HPDE6-E6E7 (cell line): ENCODE measurements around the gene MIEF2.
"Not testable (repeated sequence)": the region's sequence is repeated elsewhere in the genome, so short reads cannot be mapped to it uniquely, and the experiment has no call there.

Experiments used
- DNase-seq: peaks from one replicate; pipeline ENCODE4 v3.0.0; 2011; ENCODE audit warnings: missing footprints; ENCODE audit errors: extremely low spot score

Gene MIEF2

DNA sequence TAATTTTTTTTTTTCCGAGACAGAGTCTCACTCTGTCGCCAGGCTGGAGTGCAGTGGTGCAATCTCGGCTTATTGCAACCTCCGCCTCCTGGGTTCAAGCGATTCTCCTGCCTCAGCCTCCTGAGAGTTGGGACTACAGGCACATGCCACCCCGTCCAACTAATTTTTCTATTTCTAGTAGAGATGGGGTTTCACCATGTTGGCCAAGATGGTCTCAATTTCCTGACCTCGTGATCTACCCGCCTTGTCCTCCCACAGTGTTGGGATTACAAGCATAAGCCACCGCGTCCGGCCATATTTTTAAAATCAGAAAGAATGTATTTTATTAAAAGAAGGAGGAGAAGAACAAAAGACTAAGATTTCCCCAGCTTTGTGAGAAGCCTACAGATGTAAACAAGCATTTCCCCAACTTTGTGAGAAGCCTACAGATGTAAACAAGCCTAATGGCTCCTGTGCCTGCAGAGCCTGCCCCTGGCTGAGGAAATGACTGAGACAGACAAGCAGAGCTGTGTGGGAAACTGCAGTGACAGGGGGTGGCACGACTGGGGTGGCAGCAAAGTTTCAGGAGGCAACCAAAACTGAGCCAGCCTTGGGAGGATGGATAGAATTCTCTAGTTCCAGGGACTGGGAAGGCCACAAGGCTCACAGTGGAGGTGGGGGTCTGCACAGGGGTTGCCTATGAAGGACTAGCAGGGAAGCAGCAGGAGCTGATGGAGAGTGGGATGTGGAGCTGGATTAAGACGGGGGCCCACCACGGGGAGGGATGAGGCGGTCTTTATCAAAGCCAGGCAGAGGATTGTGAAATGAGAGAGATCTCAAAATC is 31.5 kb downstream of the MIEF2 start:
- DNase-seq = no peak

DNA sequence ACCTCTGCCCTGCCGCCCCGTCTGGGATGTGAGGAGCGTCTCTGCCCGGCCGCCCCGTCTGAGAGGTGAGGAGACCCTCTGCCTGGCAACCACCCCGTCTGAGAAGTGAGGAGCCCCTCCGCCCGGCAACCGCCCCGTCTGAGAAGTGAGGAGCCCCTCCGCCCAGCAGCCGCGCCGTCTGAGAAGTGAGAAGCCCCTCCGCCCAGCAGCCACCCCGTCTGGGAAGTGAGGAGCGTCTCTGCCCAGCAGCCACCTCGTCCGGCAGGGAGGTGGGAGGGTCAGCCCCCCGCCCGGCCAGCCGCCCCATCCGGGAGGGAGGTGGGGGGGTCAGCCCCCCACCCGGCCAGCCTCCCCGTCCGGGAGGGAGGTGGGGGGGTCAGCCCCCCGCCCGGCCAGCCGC is 37.6 kb downstream of the MIEF2 start:
- not testable (repeated sequence) for DNase-seq

- DNase-seq = no peak
These were observed 40.4 kb downstream of the MIEF2 start for GRCh38 chr17:18300725-18301480.

- DNase-seq = not testable (repeated sequence)
These were observed 42.7 kb downstream of the MIEF2 start for GRCh38 chr17:18303206-18303605.

- DNase-seq = no peak
These were observed 48.7 kb downstream of the MIEF2 start for GRCh38 chr17:18309202-18309601.

GRCh38 chr17:18314059-18314730 is 53.7 kb downstream of the MIEF2 start:
- DNase-seq = no peak

DNA sequence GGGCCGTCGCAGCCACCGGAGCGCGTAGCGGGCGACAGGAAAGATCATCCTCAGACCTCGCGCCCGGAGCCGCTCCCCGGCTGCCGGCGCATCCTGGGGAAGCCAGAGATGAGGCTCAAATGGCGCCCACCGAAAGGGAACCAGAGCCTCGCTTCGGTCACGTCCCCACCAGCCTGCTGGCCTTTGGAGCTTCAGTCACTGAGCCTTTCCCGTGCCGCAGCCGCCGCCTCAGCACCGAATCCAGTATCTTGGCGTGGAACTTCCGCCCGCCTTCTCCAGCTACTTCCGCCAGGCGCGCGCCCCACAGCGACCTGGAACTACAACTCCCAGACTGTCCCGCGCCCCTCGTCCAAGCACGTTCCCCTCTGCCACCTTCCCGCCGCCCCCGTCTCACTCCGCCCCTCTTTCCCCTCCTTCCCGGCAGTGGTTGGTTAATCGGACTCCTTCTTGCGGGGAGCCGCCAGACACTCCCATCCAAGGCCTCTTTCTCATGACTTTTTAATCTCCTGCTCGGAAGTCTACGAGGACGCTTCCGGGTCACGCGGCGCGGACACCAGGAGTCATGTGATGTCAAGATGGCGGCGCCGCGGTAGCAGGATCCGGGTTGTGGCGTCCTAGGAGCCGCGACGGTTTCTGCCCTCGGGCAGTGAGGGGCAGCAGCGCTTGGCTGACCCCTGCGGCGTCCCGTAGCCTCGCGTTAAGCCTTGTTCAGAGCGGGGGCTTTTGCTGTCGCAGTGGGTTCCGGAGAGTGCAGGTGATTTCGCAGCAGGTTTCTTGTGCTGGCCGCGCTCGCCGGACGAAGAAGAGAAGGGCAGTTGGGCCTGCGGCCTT is 54.5 kb downstream of the MIEF2 start, which contains the start of the genes SMCR8 and TOP3A:
TSS of gene SMCR8 (plus strand) at position 563 of the 831 bp plus-strand sequence. CDS start 497 bp downstream, outside the sequence.
TSS of gene TOP3A (minus strand) at position 264 of the 831 bp plus-strand sequence. CDS start at position 48, 216 bp downstream.
- peak; percentile 96 for DNase-seq

DNA sequence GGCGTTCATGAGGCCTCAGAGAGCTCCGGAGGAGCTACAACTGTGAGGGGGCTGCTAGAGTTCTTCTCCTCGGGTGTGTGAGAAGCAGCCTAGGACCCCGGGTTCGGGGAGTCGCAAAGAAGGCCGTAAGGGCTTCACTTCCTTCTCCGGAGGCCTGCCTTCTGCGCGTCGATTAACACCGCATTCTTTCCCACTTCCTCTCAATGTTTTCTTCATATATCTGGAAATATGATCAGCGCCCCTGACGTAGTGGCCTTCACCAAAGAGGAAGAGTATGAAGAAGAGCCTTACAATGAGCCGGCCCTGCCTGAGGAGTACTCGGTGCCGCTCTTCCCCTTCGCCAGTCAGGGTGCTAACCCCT is 55.1 kb downstream of the MIEF2 start:
- DNase-seq = no peak

- no peak for DNase-seq
These were observed 55.5 kb downstream of the MIEF2 start for GRCh38 chr17:18315961-18316360.
